ENCODE measurements around the gene HRH1.

HRH1 gene

GRCh38 chr3:11272906-11273574 lies 118.7 kb downstream of the HRH1 start:
- DNase-seq (ENCODE audit: low read depth in 2 of 2), result peak in 1 of 2 donors; percentile 31

GRCh38 chr3:11273891-11274291 lies 119.6 kb downstream of the HRH1 start:
- no peak for DNase-seq (ENCODE audit: low read depth in 2 of 2)
- TF ChIP-seq CTCF (IDR thresholded peaks at IDR 0.05; ENCODE audit: low read depth, low read length), result no peak
- H3K4me3 ChIP-seq (replicated peaks in 1 of 2; ENCODE audit: low read depth in 2 of 2, low read length in 2 of 2), result no peak overlapping the region

More at GRCh38 chr3:11272906-11273574, 118.7 kb downstream of the HRH1 start:
- TF ChIP-seq CTCF (IDR thresholded peaks at IDR 0.05; ENCODE audit: low read depth, low read length), result no peak
- H3K4me3 ChIP-seq (replicated peaks in 1 of 2; ENCODE audit: low read depth in 2 of 2, low read length in 2 of 2), result peak overlapping the region; percentile 92

- no peak for DNase-seq (ENCODE audit: low read depth in 2 of 2)
- H3K4me3 ChIP-seq (replicated peaks in 1 of 2; ENCODE audit: low read depth in 2 of 2, low read length in 2 of 2), result no peak overlapping the region
- no peak for TF ChIP-seq CTCF (IDR thresholded peaks at IDR 0.05; ENCODE audit: low read depth, low read length)
Observed at GRCh38 chr3:11274566-11275142, 120.4 kb downstream of the HRH1 start.

- H3K4me3 ChIP-seq (replicated peaks in 1 of 2; ENCODE audit: low read depth in 2 of 2, low read length in 2 of 2), result no peak overlapping the region
- no peak for DNase-seq (ENCODE audit: low read depth in 2 of 2)
- no peak for TF ChIP-seq CTCF (IDR thresholded peaks at IDR 0.05; ENCODE audit: low read depth, low read length)
Observed at GRCh38 chr3:11275926-11276325, 121.6 kb downstream of the HRH1 start.

- no peak overlapping the region for H3K4me3 ChIP-seq (replicated peaks in 1 of 2; ENCODE audit: low read depth in 2 of 2, low read length in 2 of 2)
- TF ChIP-seq CTCF (IDR thresholded peaks at IDR 0.05; ENCODE audit: low read depth, low read length), result no peak
- DNase-seq (ENCODE audit: low read depth in 2 of 2), result peak in 1 of 2 donors; percentile 38
Observed at GRCh38 chr3:11276901-11277300, 122.6 kb downstream of the HRH1 start.

GRCh38 chr3:11282250-11283138 lies 128.2 kb downstream of the HRH1 start:
- no peak for TF ChIP-seq CTCF (IDR thresholded peaks at IDR 0.05; ENCODE audit: low read depth, low read length)
- no peak overlapping the region for H3K4me3 ChIP-seq (replicated peaks in 1 of 2; ENCODE audit: low read depth in 2 of 2, low read length in 2 of 2)
- peak in 1 of 2 donors; percentile 67 for DNase-seq (ENCODE audit: low read depth in 2 of 2)

All from cardiac fibroblast (primary cell).